HG02943 (cell line): ENCODE data around the gene GNGT1.

Source experiments
- ATAC-seq: cut with Tn5 transposase; IDR thresholded peaks from one replicate; pipeline ENCODE4 v1.9.1; 2021; ENCODE audit warnings: mild to moderate bottlenecking, low read depth, moderate library complexity; ENCODE audit not compliant: unreplicated experiment

The GNGT1 gene

DNA sequence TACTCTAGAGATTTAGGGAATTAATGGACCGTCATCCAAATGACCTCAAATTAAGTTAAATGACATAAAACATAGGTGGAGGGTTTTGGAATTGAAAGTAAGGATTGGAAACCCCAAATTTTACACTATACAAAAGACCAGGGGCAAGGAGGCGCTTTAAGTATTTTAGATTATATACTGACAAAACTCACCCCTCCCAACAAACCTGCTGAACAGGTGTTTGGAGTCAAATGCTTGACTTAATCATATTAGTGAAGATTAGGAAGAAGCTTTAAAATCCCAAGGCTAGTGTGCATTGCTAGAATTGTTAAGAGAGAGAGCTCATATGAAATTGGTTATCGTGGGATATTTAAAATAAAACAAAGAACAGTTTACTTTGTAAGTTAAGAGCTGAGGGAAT is at the start of gene GNGT1:
Gene GNGT1 (plus strand): TSS at position 301 of the 400 bp plus-strand sequence. CDS start 180 bp downstream, outside the sequence.
- ATAC-seq = no peak

DNA sequence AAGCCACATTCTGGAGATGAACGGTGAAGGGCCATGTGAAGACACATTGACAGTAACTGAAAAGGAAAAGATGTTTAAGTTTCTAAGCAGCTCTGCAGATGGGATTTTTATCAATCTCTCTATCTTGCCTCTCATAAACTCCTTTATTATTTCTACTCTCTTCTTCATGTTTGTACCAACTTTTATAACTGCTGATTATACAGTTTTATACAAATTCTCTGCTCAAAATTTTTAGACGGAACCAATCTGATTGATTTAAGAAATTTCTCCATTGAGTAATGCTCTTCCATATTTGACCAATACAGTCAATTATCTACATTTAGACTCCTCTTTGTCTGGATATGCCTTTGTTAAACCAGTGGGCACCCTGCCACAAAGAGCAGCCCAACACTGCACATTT is 47.5 kb upstream of the GNGT1 start:
- no peak for ATAC-seq

DNA sequence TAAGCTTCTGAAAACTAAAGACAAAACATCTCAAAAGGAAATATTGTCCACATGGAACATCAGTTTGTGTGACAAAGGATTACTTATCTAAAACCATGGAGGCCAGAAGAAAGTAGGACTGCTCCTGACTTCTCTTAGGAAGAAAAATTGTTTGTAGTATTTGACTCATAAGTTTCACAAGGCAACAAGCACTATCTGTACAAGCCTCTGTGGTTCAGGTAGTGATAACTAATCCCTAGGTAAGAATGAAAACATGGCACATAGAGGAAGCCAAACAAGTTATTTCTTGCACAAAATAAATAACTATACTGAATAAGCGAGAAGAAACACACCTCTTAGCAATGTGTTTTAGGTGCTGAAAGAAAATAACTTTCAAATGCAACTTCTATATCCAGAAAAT is 46.1 kb upstream of the GNGT1 start:
- no peak for ATAC-seq

DNA sequence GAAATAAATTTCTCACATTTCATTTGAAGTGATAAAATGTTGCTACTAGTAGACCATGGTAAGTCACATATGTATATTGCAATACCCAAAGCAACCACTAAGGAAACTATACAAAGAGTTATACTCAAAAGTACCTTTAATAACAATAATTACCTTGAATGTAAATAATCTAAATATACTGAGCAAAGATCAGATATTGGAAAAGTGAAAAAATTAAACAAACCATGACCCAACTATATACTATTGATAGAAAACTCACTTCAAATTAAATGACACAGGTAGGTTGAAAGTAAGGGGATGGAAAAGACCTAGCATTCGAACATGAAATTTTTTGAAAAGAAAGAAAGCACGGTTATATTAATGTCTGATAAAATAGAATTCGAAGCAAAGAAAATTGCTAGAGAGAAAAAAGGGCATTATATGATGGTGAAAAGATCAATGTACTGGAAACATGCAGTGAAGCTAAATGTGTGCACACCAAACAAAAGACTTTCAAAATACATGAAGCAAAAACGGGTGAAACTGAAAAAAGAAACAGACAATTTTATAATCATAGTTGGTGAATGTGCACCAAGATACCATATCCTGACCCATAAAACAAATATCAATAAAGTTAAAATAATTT is 44.9 kb upstream of the GNGT1 start:
- no peak for ATAC-seq

DNA sequence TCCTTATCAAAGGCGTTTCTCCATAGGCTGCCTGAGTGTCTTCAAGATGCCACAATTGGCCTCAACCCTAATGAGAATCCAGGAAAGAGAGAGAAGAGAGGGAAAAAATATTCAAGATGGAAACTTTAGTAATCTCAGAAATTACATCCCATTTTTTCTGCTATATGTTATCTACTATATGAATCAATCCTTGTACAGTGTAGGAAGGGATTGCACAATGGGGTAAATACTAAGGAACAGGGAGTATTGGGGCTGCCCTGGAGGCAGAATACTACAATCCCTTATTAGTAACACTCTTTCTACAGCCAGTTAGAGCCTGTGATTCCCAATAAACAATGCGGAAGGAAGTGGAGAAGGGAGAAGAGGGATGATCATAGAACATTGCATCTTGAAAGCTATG is 43.7 kb upstream of the GNGT1 start:
- no peak for ATAC-seq

DNA sequence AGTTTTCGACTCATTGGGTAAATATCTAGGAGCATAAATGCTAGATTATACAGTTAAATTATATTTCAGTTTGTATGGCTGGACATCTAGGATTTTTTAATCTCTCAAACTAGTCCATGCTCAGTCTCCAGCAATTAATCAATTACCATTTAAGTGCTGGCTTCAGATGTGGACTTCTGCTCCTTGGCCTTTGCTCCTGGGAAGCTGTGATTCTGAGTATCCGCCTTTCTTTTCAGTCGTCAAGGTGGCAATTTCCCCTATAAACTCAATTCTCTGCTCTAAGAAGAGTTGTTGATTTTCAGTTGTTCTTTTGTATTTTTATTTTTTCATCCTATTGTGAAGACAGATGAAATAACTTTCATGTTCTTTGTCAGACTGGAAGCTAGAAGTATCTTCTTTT is 39.5 kb upstream of the GNGT1 start:
- ATAC-seq = no peak

DNA sequence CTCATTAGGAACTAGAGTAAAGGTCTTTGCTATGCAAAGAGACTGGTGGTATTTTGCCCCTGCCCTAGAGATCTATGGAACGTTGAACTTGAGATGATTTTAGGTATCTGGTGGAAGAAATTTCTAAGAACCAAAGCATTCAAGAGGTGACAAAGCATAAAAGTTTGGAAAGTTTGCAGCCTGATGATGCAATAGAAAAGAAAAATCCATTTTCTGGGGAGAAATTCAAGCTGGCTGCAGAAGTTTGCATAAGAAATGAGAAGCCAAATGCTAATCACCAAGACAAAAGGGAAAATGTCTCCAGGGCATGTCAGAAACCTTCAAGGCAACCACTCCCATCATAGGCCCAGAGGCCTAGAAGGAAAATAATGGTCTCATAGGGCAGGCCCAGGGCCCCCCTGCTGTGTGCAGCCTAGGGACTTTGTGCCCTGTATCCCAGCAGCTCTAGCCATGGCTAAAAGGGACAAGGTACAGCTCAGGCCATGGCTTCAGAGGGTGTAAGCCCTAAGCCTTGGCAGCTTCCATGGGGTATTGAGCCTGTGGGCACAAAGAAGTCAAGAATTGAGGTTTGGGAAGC is 32.3 kb upstream of the GNGT1 start:
- no peak for ATAC-seq

DNA sequence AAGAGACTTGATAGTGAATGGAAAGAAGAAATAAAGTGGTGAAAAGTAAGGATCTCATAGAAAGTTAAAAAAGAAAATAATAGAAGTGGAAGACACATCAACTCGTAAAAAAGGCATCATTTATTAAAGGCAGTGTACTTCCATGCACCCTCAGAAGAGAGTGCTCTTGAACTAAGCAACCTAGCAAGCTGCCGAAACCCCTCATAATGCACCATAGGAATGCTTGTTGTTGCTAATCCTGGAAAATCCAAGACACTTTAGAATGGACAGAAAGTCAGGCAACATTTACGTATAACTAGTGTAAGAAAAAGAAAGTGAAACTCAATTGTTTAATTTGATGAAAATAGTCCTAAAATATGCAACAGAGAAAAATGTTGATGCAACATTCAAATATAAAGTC is 28.6 kb upstream of the GNGT1 start:
- no peak for ATAC-seq

DNA sequence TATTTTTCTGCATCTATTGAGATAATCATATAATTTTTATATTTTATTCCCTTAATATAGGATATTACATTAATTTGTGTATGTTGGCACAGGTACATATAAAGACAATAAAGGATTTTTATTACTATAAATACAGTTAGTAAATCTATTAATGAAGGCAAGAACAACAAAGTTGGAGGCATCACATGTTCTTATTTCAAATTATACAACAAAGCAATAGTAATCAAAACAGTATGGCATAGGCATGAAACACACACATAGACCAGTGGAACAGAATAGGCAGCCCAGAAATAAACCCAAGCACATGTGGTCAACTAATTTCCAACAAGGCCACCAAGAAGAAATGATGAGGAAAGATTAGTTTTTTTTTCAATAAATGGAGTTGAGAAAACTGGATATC is 27.0 kb upstream of the GNGT1 start:
- ATAC-seq = no peak

DNA sequence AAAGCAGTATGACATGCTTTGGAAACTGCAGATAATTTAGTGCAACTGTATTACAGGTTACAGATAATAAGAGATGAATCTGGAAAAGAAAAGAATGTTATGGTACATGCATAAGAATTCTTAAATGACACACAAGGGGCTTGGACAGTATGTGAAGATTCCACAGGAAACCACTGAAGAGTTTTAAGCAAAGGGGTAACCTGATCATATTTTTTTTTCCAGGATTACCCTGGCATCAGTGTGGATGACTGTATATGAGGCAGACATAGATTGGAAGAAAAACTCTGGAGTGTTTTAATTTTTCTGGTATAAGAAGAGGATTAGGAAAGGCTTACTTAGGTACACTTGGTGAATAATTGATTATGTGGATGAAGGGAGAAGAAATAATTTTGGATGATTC is 23.9 kb upstream of the GNGT1 start:
- ATAC-seq = no peak

DNA sequence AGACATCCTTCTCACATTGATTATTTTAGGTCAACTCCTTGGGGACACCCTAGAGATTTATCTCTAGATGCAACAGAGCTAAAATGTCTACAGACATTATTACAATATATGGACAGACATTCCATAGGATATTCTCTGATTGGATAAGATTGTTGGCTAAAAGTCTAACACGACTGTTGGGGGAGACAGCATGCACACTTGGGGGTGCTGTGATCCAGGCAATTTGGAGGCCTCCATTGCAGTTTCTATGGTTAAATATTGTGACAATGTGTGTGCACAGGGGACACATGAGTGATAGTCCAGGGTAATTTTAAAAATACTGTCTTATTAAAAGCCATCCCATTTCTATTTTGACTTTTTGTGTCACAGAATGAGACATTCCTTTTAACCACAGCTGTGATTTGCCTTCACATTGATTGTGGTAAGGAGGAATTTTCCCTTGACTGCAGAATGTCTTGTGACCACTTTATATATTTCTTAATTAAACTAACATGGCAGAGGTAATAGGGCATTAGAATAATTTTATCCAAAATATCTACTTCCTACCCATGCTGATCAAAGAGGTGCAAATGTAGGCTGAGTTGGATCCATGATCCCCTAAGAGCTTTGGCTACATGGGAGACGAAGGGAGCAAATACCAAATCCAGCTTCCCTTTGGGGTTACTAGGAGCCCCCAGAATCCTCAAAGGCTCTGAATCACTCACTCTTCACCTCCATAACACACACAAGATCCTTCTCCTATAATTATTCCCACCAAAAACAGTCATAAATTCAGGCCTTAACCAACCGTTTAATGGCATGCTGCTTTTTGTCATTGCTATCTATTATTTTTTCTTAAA is 23.1 kb upstream of the GNGT1 start:
- no peak for ATAC-seq

DNA sequence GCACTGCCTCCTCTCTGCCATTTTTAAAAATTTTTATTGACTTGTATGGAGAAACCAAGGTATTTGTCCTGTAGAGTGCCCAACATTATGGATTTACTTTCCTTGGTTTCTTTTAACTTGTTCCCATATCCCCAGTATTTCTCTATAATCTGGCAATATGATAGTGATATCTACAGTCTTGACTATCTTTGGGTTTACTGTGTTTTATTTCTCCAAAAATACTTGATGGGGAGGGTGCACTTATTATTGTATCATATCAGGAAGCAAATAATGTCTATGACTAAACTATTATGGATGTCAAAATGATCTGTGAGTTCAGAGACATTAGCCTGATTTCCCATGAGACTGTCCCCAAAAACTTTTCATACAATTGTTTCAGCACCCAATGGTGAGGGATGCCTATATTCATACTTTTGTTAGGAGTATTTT is 22.4 kb upstream of the GNGT1 start:
- ATAC-seq = no peak

DNA sequence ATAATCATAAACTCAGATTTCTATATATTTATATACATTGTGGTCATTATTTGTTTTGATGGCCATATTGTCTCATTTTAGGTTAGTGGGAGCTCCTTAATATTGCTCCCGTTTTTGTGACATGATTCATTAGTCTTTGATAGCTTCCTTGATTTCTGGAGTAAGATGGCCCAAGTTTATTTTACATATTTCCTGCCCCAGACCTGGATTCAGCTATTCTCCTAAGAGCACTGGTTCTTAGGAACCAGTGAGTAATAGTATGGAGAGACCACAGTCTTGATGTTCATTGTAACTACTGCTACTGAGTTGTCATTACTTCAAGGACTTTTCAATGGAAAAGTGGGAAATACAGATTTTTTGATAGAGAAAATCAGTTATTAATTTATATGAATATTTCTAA is 21.8 kb upstream of the GNGT1 start:
- ATAC-seq = no peak

DNA sequence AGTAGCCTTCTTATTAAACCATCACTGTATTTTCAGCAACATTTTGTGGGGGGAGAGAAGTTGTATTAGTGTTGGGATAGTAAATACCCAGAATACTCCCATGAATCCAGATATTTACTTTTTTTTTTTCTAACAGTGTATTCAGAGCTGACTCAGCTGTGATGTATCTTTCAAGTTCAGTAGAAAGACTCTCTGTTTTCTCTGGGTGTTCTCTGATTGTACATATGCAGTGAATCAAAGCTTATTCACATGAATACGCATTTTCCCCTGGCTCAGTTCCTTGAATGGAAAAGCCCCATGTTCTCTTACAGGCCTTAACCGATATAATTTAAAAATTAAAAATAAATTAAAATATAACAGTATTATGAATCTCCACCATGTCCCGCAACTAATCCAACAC is 17.1 kb upstream of the GNGT1 start:
- ATAC-seq = no peak

DNA sequence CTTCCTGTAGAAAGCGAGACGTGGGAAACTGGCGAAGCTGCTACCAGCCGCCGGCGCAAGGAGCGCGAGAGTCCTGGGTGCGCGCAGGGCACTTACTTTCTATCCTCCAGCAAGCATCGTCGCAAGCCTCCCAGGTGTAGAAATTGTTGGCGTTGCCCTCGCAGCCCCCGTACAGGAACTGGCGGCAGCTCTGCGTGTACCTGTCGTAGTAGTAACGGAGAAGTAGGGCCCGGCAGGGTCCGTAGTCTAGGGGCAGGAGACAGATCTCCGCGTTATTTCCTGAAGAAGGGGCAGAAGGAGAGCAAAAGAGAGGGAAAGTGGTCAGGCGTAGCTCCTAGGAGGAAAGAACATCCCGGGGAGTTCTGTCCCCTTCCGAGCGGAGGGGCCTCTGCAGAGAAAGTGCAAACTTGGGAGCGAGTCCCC is 16.3 kb upstream of the GNGT1 start:
- ATAC-seq = no peak

DNA sequence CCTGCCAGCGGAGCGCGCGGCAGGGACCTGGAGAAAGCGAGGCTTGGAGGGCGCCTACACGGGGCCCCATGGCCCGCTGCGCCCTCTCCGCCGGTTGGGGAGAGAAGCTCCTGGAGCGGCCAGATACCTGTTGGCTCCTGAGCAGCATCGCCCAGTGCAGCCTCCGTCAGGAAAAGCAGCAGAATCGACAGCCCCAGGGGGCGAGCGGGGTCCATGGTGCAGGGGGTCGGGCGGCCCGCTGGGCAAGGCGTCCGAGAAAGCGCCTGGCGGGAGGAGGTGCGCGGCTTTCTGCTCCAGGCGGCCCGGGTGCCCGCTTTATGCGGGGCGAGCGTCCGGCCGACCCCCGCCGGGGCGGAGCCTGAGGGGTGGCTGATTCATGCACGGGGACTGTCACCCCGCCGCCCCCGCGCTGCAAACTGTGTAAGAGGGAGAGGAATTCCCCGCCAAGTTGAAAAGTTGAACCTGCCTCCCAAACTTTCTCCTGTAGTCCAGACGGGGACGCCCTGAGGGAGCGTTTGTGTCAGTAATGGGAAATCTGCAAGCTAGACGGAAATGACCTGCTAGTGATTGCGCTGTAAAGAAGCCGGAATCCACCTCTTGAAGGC is 15.8 kb upstream of the GNGT1 start, which contains the start of gene TFPI2:
Gene TFPI2 (minus strand): TSS at position 290 of the 605 bp plus-strand sequence. CDS start 75 bp downstream, at position 215.
- ATAC-seq = no peak

DNA sequence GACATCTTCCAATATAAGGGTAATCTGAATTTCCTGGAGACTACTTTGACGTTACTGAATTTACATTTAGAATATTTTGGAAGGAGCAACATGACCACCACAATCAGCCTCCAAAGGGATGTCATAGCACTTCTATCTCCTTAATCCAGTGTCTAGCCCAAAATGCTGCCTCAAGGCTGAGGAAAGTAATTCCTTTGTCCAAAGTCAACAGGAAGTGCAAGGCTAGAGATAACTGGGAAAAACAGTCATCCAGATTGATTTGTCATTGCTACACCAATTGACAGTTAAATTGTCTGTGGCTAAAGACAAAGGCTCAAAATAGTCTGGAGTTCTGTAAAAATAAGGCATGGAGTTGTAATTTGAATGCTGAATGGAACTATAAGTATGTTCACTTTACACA is 11.9 kb upstream of the GNGT1 start:
- ATAC-seq = no peak

DNA sequence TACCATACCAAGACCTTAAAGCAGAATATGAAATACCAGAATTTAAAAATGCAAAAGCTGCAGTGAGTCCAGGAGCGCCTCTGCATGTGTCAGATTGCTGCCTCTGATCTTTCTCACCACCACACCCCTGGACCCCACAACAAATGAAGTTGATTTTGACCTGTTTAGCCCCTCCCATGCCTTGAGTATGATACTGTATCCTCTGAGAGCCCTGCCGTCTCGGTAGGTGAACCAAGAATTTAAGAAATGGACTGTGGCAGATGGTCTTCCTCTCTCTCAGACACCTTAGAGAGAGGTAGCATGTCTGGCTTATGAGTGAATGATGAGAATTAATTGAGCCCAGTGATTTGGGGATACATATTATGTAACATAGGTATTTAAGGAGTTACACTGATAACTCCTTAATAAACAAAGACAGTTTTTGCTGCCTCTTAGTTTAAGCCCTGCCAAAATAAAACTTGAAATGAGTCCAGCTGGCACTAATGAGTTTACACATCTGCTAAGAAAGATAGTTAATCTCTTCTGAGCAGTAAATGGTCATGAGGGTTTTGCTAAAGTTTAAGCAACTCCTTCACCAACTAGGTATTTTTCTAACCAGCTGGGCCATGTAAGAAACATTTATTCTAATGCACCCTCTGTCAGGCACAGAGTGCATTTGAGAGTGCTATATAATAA is 11.3 kb upstream of the GNGT1 start:
- ATAC-seq = no peak

DNA sequence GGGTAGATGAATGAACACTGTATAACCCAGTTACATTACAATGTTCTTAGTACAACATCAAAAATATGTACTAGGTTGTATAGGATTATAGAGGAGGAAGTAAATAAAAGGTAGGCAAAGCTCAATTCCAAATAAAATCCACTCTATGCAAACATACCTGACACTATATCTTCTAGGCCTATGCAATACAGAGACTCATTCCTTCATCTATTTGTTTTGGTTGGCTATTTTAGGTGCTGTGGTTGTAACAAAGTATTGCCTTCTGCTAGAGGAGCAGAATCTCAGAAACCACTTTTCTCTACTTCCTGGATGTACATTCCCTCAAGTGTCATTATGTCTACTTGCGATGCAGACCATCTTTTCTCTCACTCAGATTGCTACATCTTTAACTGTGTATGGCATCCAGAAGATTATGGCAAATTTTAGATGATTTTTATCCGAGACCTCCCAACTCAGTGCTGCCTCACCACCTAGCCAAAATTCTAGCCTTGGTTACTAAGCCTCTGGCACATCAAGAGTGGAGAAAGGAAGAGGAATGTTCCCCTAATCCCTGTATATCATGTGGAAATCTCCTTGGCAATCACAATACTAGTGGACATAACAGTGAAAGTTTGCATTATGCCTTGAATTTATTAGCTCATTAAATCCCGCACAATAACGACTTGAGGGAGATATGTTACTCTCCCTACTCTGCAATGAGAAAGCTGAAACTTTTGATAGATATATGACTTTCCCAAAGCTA is 10.3 kb upstream of the GNGT1 start:
- no peak for ATAC-seq

DNA sequence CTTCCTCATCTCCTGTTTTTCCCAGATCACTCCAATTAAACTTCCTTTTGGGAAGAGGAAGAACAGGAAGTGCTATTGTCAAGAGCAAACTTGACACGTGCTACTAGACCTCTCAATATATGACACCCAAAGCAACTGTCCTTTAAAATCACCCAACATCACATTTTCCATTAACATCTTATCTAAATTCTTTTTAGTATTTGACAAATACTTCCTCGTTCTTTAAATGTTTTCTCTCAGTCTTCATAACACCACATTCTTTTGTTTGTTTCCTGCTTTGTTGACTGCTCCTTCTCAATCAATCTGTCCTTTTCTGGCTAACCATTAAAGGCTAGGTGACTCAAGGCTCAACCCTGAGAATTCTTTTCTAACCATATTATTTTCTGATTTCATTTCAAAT is 8.7 kb upstream of the GNGT1 start:
- ATAC-seq = no peak
